ENCODE measurements around the gene CHURC1.

GRCh38 chr14:64867182-64867581, 47.1 kb upstream of the CHURC1 start:
- TF ChIP-seq, protein P1, sequence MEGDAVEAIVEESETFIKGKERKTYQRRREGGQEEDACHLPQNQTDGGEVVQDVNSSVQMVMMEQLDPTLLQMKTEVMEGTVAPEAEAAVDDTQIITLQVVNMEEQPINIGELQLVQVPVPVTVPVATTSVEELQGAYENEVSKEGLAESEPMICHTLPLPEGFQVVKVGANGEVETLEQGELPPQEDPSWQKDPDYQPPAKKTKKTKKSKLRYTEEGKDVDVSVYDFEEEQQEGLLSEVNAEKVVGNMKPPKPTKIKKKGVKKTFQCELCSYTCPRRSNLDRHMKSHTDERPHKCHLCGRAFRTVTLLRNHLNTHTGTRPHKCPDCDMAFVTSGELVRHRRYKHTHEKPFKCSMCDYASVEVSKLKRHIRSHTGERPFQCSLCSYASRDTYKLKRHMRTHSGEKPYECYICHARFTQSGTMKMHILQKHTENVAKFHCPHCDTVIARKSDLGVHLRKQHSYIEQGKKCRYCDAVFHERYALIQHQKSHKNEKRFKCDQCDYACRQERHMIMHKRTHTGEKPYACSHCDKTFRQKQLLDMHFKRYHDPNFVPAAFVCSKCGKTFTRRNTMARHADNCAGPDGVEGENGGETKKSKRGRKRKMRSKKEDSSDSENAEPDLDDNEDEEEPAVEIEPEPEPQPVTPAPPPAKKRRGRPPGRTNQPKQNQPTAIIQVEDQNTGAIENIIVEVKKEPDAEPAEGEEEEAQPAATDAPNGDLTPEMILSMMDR (IDR thresholded peaks at IDR 0.05), result no peak
- no peak for TF ChIP-seq POLR2A (IDR thresholded peaks at IDR 0.05)
